Stimulated activated naive CD8-positive, alpha-beta T cell treated with anti-CD3 and anti-CD28 coated beads, Interleukin-15, Interleukin-2, amounts not matched to agents 100 U/mL and 50 U/mL, for 24 hours (primary cell): ENCODE measurements around the gene SRCIN1.

ENCODE experiments used
- ATAC-seq: fragments of 150-1000 bp; cut with Tn5 transposase; one replicate; pipeline ENCODE4 v1.10.0; 2021
- DNase-seq: peaks from one replicate; pipeline ENCODE4 v3.0.0; 2021

Gene SRCIN1

DNA sequence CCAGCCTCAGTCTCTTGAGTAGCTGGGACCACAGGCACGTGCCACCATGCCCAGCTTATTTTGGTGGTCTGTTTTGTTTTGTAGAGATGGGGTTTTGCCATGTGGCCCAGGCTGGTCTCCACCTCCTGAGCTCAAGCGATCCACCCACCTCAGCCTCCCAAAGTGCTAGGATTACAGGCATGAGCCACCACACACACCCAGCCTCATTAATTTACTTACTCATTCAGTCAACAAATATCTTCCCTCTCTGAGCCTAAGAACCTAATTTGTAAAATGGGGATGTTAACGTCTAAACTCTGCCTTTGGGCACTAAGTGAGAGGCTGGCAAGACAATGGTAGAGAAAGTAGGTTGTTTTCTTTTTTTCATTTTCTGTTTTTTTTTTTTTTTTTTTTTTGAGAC lies 22.6 kb downstream of the SRCIN1 start:
- DNase-seq = no peak
- ATAC-seq = no peak

- DNase-seq = no peak
- no peak for ATAC-seq
Measured at GRCh38 chr17:38582069-38582468, 23.7 kb downstream of the SRCIN1 start.

DNA sequence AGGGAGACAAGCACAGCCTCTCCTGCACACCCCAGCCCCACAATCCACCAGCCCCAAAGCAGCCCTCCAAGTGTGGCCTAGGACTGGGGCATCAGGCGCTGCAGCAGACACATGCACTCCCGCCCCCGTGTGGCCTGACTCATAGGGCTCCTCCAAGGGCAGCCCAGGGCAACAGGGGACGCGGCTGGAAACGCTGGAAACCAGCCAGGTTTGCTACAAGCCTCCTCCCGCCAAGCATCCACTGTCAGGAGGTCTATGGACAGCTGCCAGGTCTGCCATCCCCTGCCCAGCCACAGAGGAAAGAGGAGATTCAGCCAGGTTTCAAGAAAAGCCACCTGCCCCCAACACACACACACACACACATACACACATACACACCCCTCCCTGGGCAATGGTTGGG lies 25.8 kb downstream of the SRCIN1 start:
- peak; percentile 54 for ATAC-seq
- DNase-seq = peak; percentile 62

DNA sequence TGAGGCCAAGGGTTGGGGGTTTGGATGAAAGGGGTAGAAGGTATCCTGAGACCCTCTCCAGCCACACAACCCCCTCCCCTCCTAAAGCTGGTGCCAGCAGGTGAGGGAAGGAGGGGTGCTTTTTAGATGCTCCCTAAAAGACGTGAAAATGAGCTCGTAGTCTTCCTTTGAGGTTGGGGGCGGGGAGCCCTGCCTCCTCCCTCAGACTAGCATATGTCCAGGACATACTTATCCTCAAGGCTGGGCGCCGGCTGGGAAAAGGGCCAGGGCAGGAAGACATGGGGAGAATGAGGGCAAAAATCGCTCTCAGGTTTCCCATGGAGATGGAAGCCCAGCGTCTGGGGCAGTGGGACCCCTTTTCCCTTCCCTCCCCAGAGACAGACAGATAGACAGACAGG lies 26.7 kb downstream of the SRCIN1 start:
- ATAC-seq = no peak
- no peak for DNase-seq

DNA sequence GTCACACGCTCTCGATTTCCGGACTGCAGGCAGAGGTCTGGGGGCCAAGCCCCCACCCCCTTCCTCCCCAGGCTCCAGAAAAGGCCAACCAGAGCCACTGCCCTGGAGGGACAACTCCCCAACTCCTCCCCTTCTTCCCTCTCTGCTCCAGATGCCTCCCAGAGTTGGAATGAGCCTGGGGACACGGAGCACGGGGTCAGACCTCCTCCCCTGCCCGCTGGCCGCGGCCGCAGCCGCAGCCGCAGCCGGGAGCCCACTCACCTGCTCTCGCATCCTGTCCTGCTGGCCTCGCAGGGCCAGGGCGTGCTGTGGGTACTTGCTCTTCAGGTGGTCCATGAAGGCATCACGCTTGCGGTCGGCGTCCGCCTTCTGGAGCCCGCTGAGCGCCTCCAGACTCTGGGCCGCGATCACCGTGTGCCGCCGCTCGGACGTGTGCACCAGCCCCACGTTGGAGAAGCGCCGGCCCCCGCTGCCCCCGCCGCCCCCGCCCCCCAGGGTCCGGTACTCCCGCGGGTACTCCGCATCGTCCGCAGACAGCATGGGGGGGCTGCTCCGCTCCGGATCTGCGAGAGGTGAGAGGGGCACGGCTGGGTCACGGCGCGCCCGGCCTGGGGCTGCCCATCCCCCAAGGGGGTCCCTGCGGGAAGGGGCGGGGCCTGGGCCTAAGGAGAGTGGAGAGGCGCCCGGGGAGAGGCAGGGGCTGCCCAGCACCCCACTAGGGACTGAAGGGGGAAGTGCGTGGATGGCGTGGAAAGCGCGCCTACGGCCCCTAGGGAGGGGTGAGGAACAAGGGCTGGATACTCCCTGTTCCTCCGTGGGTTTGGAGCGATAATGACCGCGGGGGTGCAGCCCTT lies 27.3 kb downstream of the SRCIN1 start:
- DNase-seq = no peak
- ATAC-seq = no peak

GRCh38 chr17:38577645-38578173 lies 28.0 kb downstream of the SRCIN1 start:
- DNase-seq = no peak
- ATAC-seq = no peak

- ATAC-seq = no peak
Measured at GRCh38 chr17:38577244-38577643, 28.5 kb downstream of the SRCIN1 start.

GRCh38 chr17:38575781-38576180 lies 30.0 kb downstream of the SRCIN1 start:
- ATAC-seq = no peak
- no peak for DNase-seq

More at GRCh38 chr17:38577244-38577643, 28.5 kb downstream of the SRCIN1 start:
- DNase-seq = no peak

DNA sequence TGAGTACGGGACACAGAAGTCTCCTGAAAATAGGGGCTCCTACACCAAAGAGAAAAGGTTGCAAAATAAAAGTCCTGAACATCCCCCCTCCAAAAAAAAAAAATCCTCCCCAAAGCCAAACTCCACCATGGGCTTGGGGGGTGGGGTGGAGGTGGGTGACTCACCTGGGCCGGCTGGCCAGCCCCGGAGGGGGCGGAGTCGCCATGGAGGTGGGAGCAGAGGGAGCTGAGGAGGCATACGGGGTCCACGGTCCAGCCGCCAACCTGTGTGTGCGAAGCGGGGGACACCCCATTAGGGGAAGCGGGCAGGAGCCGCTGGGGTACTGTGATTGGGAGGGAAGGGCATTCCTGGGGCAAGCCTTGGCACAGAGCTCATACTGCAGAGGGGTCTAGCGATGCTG lies 31.0 kb downstream of the SRCIN1 start:
- no peak for ATAC-seq
- DNase-seq = no peak

GRCh38 chr17:38572669-38573365 lies 32.9 kb downstream of the SRCIN1 start:
- no peak for ATAC-seq
- DNase-seq = no peak

- no peak for DNase-seq
Measured at GRCh38 chr17:38571833-38572668, 33.7 kb downstream of the SRCIN1 start.

DNA sequence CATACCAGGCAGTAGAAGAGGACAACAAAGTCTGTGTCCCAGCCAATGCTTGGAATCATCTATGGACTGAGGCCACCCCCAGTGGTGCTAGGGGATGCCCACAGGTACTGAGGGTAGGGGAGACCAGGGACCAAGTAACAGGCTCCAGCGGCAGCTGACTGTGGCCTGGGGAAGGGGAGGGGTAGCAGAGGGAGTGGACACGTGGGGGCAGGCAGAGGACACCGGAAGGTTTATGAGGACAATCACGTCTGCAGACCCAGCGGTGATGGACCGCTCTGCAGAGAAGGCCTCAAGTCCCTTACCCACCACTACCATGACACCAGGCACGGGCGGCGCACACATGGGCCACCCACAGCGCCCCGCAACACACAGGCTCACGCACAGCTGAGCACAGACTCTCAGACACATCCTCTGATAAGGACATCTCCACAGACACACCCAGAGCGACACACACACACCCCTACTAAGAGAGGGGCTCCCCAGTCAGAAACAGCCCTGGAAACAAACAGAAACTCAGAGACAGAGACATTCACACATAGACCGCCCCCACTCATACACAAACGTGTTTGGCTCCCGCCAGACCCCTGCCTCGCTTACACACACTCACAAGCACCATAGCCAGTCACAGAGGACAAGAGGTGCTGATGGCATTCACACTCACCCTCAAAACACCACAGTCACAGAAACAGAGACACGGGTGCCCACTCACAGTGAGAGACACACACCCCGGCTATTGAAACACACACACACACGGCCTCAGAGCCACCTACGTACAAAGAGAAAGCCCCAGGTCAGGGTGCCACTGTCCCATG lies 35.8 kb downstream of the SRCIN1 start:
- no peak for ATAC-seq
- DNase-seq = no peak

More at GRCh38 chr17:38571833-38572668, 33.7 kb downstream of the SRCIN1 start:
- ATAC-seq = no peak

DNA sequence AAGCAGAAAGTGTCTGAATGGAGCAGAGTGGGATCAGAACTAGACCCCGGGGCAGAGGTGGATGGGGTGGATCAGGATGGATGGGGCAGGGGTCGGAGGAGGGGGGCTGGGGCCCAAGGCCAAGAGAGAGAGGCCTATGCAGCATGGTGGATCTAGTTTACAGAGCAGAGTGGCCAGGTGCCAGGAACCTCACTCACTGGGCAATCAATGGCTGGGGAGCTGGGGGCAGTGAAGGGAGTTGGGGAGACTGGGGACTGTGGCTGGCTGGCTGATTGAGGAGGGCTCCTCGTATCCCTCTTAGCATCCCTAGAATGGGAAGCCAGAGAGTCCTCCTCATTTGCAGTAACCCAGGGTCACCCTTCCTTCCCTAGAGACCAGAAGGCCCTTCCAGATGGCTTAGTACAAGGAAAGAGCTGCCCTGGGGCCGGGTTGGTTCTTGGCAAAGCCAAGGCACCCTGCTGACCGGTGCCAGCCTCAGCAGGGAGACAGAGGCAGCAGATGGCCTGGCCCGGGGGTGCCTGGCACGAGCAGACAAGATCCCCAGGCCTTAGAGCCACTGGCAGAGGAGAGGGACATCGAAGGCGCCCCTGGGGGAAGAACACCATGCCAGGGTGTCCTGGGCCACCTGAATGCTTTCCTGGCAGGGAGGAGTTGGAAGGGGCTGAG lies 36.8 kb downstream of the SRCIN1 start:
- DNase-seq = no peak
- ATAC-seq = no peak

- ATAC-seq = no peak
- no peak for DNase-seq
Measured at GRCh38 chr17:38568274-38568673, 37.5 kb downstream of the SRCIN1 start.

DNA sequence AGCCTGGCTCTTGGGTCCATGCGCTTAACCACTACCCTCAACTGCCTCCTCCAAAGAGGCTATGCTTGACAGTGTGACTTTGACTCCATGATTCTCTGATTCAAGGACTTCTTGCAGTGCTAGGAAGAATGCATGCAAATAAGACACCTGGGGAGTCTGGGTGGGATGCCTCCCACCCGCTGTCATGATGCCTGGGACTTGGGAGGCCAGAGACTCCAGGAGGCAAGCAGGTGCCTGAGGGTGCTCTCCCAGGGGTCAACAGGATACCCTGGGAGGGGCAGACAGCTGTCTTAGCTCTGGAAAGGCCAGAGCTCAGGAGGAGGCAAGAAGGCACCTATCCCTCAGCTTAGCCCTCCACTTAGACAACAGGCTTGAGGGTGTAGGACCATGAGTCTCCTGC lies 38.4 kb downstream of the SRCIN1 start:
- ATAC-seq (no peak), DNase-seq (no peak)

DNA sequence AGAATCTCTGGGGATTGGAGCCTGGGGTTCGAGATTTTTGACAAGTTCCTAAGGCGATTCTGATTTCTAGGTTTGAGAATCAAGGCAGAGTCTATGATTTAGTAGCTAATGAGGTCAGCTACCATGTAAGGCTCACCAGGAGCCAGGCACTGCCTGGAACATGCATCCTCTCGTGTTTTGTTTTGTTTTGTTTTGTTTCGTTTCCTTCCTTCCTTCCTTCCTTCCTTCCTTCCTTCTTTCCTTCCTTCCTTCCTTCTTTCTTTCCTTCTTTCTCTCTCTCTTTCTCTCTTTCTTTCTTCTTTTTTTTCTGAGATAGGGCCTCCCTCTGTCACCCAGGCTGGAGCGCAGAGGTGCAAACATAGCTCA lies 39.1 kb downstream of the SRCIN1 start:
- DNase-seq (no peak), ATAC-seq (no peak)

DNA sequence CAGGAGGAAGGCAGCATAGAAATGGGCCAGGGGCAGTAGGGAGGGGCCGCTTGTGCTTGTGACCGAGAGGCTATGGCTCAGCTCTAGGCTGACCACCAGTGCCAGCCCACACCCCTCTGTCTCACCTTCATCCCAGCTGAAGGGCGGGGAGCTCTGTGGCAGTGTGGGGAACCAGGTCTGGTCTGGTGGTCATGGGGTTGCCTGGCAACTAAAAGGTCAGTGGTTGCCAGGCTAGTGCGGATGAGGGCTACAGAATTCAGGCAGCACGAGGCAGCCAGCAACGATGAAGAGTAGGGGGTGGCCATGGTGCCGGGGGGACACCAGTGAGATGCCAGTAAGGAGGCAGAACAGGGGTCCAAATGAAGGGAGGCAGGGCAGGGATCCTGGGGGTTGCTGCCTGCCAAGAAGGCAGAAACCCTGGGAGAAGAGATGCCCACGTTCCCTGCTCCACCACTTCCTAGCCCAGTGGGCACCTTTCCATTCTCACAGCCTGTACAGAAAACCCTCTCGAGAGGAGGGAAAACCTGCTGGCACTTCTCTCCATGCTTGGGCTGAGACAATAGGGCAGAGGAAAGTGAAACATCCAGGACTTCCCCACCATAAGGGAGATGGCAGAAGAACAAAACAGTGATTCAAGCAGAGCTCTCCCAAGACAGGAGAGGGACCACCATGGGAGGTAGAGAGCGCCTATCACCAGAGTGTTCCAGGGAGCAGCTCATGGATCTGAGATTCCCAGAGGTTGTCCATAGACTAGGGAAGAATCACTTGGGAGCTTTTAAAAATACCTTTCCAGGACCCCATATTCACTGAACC lies 39.7 kb downstream of the SRCIN1 start:
- no peak for ATAC-seq
- no peak for DNase-seq

DNA sequence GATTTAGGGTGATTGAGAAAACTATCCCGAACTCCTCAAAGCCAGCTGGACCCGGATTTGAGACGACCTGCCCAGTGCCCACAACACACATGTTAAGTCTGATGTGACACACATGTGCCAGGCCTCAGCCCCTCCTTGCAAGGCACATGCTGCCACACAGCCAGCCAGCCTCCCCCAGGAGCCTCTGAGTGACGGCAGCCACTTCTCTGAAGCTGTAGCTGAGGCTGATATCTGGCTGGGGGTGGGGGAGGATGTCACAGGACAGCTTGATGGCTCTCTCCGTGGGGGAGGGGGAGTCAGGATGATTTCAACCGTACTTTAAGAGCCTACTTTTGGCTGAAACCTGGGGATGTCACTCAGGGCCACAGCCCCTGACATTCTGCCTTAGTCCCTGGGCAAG lies 40.9 kb downstream of the SRCIN1 start:
- DNase-seq (no peak), ATAC-seq (no peak)

DNA sequence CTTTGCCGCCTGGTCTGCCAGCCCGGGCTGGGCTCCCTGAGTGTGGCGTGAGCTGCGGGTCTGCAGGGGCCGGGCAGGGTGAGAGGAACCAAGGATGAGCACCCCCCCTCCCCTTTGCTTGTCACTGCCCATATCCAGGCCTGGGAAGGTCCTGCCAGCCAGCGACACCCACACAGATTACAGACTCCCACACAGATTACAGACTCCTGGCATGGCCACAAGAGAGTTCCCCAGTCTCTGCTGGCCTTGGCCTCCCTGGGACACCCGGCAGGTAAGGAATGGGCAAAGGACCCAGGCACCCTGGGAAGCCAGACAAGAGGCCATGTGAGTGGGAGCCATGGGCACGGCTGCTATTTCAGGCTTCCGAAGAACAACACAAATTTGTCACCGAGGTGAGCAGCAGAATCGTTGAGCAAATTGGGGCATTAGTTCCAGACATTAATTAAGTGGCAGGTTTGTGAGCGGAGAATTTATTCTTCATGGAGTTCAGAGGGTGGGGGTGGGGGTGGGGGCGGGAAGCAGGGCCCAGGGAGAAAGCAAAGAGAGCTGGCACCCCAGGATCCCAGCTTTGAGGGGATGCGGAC lies 41.4 kb downstream of the SRCIN1 start:
- DNase-seq = no peak
- ATAC-seq = no peak
